ENCODE measurements around the gene ABHD8. TPM values are rescaled to one million over a fixed set of nuclear protein-coding genes. Genes with fewer than 3 reads are reported as not detected.

Gene ABHD8
- total RNA-seq, 1 donor from 2014 or later: 8.9 TPM

DNA sequence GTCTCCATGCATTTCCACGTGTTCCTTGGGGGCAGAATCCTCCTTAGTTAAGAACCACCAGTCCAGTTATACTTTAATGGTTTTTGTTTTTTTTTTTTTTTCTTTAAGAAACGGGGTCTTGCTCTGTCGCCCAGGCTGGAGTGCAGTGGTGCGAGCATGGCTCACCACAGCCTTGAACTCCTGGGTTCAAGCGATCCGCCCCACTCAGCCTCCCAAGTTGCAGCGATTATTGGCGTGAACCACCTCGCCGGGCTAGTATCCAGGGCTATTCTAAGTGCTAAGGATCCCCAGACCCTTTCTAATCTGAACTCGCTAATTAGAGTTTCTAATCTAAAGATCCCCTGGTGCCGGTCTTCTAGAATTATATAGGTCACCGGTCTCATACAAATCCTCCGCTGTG lies 9.6 kb downstream of the ABHD8 start:
- Mint-ChIP-seq H3K4me1 (ENCODE audit: unreplicated experiment) (no peaks in the 10 kb centered on the region), H3K27me3 (ENCODE audit: unreplicated experiment) (peaks cover 3% of the 10 kb centered on the region), H3K36me3 (ENCODE audit: low read depth, unreplicated experiment) (no peaks in the 10 kb centered on the region), H3K9me3 (ENCODE audit: unreplicated experiment) (no peaks in the 10 kb centered on the region), H3K4me3 (ENCODE audit: unreplicated experiment) (no peak overlapping the region), H3K27ac (ENCODE audit: unreplicated experiment) (no peak overlapping the region)
- DNase-seq (ENCODE audit: low spot score): no peak
- TF ChIP-seq, protein P1, sequence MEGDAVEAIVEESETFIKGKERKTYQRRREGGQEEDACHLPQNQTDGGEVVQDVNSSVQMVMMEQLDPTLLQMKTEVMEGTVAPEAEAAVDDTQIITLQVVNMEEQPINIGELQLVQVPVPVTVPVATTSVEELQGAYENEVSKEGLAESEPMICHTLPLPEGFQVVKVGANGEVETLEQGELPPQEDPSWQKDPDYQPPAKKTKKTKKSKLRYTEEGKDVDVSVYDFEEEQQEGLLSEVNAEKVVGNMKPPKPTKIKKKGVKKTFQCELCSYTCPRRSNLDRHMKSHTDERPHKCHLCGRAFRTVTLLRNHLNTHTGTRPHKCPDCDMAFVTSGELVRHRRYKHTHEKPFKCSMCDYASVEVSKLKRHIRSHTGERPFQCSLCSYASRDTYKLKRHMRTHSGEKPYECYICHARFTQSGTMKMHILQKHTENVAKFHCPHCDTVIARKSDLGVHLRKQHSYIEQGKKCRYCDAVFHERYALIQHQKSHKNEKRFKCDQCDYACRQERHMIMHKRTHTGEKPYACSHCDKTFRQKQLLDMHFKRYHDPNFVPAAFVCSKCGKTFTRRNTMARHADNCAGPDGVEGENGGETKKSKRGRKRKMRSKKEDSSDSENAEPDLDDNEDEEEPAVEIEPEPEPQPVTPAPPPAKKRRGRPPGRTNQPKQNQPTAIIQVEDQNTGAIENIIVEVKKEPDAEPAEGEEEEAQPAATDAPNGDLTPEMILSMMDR (IDR thresholded peaks at IDR 0.05; ENCODE audit: unreplicated experiment): no peak

DNA sequence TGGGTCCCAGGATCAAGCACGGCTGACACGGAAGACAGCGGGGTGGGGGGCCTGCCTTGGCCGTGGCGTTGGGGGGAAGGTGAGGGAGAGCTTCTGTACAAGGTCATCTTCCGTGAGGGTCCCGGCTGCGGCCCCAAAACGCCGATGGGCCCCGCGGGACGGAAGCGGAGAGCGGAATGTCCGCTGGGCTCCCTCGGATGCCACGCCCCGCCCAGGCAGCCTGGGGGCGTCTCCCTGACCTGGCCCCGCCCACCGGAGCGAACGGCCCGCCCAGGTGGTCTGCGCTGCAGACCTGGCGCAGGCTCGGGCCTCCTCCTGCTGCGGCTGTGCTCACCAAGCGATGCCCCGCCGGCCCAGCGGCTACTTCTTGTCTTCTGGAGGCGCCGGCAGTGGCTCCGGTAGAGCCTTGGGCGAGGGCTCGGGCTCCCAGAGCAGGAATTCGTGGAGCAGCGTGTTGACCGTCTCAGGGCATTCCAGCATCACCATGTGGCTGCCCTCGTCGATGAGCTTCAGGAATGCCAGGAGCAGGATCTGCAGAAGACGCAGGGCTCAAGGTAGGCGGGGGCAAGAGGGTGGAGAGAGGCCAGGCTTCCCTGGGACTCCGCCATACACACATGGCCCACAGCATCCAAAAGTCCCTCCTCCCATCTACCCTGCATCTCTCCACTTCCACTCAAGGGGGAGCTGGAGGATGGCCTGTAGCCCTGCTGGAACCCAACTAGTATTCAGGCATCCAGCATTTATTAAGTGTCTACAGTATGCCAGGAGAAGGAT lies 10.7 kb downstream of the ABHD8 start:
- TF ChIP-seq, protein P1 (IDR thresholded peaks at IDR 0.05; ENCODE audit: unreplicated experiment): no peak
- Mint-ChIP-seq H3K27ac (ENCODE audit: unreplicated experiment) (no peak overlapping the region), H3K36me3 (ENCODE audit: low read depth, unreplicated experiment) (no peaks in the 10 kb centered on the region), H3K9me3 (ENCODE audit: unreplicated experiment) (no peaks in the 10 kb centered on the region), H3K4me3 (ENCODE audit: unreplicated experiment) (peak overlapping the region; percentile 80), H3K27me3 (ENCODE audit: unreplicated experiment) (peaks cover 3% of the 10 kb centered on the region), H3K4me1 (ENCODE audit: unreplicated experiment) (no peaks in the 10 kb centered on the region)
- peak; percentile 88 for DNase-seq (ENCODE audit: low spot score)

DNA sequence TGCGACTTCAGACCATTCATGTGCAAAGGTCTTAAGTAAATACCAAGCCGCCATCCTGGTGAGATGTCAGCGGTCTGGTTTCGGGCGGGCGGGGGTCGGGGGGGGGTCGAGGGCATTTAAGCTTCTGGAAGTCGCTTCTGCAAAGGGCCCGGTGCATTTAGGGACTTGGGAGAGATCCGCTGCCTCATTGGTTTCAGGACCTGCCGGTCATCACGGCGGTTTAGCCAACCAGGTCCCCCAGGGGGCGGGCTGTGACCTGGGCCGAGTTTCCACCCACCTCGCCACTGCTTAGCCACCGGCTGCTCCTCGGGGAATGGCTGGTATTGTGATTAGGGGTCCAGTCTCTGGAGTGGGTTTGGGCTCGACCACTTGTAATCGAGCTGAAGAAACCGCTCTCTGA lies 13.7 kb downstream of the ABHD8 start:
- Mint-ChIP-seq H3K27me3 (ENCODE audit: unreplicated experiment) (no peaks in the 10 kb centered on the region), H3K36me3 (ENCODE audit: low read depth, unreplicated experiment) (no peaks in the 10 kb centered on the region), H3K4me3 (ENCODE audit: unreplicated experiment) (no peak overlapping the region), H3K27ac (ENCODE audit: unreplicated experiment) (no peak overlapping the region), H3K4me1 (ENCODE audit: unreplicated experiment) (no peaks in the 10 kb centered on the region), H3K9me3 (ENCODE audit: unreplicated experiment) (no peaks in the 10 kb centered on the region)
- DNase-seq (ENCODE audit: low spot score): peak; percentile 83
- TF ChIP-seq, protein P1 (IDR thresholded peaks at IDR 0.05; ENCODE audit: unreplicated experiment): peak; percentile 32

DNA sequence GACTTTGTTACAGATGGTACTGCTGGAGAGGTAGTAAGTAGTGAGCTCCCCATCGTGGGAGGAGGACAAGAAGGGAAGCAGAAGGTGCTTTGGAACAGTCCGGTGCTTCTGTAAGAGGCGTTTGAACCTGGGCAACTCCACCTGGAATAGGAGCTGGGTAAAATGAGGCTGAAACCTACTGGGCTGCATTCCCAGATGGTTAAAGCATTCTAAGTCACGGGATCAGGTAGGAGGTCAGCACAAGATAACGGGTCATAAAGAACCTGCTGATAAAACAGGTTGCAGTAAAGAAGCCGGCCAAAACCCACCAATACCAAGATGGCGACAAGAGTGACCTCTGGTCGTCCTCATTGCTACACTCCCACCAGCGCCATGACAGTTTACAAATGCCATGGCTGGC lies 16.5 kb downstream of the ABHD8 start:
- Mint-ChIP-seq H3K36me3 (ENCODE audit: low read depth, unreplicated experiment) (no peaks in the 10 kb centered on the region), H3K27ac (ENCODE audit: unreplicated experiment) (no peak overlapping the region), H3K4me3 (ENCODE audit: unreplicated experiment) (no peak overlapping the region), H3K27me3 (ENCODE audit: unreplicated experiment) (peaks cover 5% of the 10 kb centered on the region), H3K4me1 (ENCODE audit: unreplicated experiment) (peaks cover 3% of the 10 kb centered on the region), H3K9me3 (ENCODE audit: unreplicated experiment) (no peaks in the 10 kb centered on the region)
- TF ChIP-seq, protein P1 (IDR thresholded peaks at IDR 0.05; ENCODE audit: unreplicated experiment): no peak
- no peak for DNase-seq (ENCODE audit: low spot score)

DNA sequence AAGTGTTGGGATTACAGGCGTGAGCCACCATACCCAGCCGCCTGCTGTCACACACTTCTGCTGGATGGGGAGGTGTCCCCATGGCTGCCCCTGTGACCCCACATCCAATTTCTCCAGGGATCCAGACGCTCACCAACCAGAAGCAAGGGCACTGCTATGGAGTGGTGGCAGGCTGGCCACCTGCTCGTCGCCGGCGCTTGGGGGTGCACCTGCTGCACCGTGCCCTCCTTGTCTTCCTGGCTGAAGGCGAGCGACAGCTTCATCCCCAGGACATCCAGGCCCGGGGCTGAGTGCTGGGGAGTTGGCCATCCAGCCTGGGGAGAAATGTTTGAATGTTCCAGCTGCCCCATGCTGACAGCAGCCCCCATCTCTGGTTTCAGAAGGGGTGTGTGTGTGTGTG lies 17.0 kb downstream of the ABHD8 start:
- TF ChIP-seq, protein P1 (IDR thresholded peaks at IDR 0.05; ENCODE audit: unreplicated experiment): no peak

More for the DNA sequence above, 17.0 kb downstream of the ABHD8 start:
- peaks cover 5% of the 10 kb centered on the region for H3K27me3 Mint-ChIP-seq (ENCODE audit: unreplicated experiment)
- peaks cover 3% of the 10 kb centered on the region for H3K4me1 Mint-ChIP-seq (ENCODE audit: unreplicated experiment)
- no peak for DNase-seq (ENCODE audit: low spot score)
- no peaks in the 10 kb centered on the region for H3K9me3 Mint-ChIP-seq (ENCODE audit: unreplicated experiment)
- no peak overlapping the region for H3K4me3 Mint-ChIP-seq (ENCODE audit: unreplicated experiment)
- no peaks in the 10 kb centered on the region for H3K36me3 Mint-ChIP-seq (ENCODE audit: low read depth, unreplicated experiment)
- H3K27ac Mint-ChIP-seq (ENCODE audit: unreplicated experiment): no peak overlapping the region
